Activated naive CD4-positive, alpha-beta T cell treated with Interleukin-2 at 50 U/mL for 16 hours (primary cell): ENCODE data around the gene LMAN2L.

Source experiments
- DNase-seq: peaks from one replicate; pipeline ENCODE4 v3.0.0-alpha.2; 2020

The LMAN2L gene

DNA sequence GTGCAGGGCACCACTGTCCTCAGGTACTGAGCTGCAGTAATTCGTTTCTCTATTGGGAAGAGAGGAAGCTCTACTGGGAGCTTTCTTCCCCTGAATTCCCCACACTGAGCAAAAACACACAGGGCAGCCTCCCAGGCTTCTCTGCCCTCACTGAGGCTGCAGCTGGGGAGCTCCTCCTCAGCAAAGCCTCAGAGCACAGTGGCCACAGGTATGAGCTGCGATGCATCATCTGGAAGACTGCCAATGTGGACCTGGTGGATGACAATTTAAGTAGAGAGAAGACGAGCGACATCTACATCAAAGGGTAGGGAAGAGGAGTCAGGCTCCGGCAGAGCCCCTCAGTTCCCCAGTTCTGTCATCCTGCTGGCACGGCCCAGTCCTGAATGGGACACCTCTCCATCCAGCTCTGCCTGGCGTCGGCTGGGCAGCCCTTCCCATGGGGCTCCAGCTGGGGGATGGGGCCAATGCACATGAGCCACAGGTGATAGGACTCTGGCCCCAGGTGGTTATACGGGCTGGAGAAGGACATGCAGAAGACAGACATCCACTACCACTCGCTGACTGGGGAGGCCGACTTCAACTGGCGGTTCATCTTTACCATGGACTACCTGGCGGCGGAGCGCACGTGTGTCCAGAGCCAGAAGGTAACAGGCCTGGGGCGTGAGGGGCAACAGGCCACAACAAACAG is 37.6 kb downstream of the LMAN2L start:
- no peak for DNase-seq

DNA sequence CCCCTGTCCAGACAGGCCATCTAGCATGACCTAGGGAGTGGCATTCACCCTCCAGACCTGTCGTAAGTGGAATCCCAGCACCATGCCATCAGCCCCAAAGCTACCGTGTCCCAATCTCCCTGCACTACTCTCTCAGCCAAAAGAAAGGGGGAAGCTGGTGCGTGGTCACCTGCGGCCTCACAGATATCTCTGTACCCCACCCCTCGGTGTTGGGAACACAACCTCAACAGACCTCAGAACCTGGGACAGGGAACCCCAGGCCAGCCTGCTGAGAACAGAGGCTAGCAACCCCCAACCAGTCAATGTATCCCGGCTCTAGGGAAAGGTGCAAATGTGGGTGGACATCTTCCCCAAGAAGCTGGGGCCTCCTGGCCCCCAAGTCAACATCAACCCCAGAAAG is 38.2 kb downstream of the LMAN2L start:
- DNase-seq = no peak

DNA sequence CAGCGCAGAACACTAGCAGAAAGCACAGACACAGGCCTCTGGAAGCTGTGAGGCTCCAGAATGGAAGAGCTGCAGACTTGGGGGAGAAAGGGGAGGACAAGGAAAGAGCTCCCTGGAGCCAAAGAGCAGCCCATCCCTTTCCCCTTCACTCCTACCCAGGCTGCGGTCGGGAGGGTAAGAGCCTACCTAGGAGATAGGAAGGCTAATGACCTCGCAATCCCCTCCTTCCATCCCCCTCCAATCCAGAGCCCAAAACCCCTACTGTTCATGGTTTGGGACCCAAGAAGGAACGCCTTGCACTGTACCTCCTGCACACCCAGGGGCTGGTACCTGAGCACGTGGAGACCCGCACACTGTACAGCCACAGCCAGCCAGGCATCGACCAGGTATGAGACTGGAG is 39.8 kb downstream of the LMAN2L start:
- DNase-seq = no peak

DNA sequence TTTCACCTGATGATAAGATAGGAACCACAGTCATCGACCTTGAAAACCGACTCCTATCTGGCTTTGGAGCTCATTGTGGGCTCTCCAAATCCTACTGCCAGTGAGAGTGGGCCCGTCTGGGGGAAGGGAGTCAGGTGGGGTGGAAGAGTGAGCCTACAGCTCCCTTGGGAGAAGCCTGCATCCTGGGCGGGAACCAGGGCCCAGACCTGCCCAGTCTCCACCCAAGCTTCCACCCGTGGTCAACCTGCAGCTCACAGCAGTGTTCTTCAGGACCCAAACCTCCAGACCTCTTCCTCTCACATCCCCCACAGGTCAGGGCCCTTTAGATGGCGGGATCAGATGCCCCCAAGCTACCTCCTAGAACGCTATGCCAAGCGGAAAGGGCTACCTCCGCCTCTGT is 40.2 kb downstream of the LMAN2L start:
- DNase-seq = no peak

DNA sequence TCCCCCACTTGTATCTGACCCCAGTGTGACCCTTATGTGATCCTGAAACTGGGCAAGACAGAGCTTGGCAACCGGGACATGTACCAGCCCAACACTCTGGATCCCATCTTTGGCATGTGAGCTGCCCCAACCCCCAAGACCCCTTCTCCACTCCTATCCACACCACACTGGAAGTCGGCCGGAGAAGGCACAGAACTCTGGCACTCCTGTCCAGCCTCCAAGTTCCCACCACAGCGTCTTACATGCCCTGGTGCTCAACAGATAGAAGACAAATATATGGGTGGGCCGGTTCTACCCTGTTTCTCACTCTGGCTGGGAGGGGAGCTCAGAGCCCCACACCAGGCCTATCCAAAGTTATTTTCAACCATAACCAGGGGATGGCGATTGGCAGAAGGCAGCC is 40.8 kb downstream of the LMAN2L start:
- no peak for DNase-seq

GRCh38 chr2:96698221-96698861 is 41.5 kb downstream of the LMAN2L start:
- DNase-seq = no peak

- DNase-seq = no peak
These were observed 42.4 kb downstream of the LMAN2L start for GRCh38 chr2:96697476-96697875.

GRCh38 chr2:96695602-96696001 is 44.3 kb downstream of the LMAN2L start:
- DNase-seq = no peak

DNA sequence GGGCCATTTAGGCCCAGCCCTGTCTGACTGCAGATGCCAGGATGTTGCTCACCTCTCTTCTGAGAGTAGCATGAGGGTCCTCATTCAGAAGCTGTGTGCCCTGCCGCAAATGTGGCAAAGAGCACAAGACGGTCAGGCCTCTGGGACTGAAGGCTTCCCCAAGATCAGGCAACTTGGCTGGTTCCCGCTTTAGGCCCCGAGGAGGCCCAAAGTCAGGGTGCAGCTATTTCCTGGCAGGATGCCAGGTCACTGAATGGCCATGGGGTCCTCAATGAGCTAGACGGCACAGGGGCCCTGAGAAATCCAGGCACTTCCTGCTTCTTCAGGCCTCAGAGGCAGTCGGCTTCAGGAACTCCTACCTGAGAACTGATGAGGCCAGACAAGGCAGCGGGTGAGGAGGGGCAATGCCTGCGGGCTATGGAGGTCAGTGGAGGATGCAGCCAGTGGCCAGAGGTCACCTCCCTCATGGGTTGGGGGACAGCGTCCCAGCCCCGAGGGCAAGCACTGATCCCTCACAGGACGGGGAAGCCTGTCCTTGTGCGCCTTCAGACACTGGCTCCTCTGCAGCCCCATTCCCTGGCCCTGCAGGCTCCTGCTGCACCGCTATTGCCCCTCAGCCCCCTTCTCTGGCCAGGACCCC is 44.9 kb downstream of the LMAN2L start:
- no peak for DNase-seq

DNA sequence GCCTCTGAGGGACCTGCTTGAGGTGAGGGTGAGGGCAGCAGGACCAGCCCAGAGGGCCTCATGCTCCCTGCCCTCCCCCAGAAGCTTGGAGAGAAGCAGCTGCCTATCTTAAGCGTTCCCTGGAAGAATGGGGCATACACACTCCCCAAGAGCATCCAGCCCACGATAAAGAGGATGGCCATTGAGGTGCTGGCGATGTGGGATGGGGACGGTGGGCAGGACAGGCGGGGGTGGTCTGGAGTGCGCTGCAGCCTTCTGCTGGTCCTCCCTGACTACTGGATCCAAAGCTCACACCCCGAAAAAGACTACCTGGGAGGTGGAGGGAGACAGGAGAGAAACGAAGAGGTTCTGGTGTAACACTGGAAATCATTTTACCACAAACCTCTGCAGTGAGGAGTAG is 45.6 kb downstream of the LMAN2L start:
- no peak for DNase-seq

DNA sequence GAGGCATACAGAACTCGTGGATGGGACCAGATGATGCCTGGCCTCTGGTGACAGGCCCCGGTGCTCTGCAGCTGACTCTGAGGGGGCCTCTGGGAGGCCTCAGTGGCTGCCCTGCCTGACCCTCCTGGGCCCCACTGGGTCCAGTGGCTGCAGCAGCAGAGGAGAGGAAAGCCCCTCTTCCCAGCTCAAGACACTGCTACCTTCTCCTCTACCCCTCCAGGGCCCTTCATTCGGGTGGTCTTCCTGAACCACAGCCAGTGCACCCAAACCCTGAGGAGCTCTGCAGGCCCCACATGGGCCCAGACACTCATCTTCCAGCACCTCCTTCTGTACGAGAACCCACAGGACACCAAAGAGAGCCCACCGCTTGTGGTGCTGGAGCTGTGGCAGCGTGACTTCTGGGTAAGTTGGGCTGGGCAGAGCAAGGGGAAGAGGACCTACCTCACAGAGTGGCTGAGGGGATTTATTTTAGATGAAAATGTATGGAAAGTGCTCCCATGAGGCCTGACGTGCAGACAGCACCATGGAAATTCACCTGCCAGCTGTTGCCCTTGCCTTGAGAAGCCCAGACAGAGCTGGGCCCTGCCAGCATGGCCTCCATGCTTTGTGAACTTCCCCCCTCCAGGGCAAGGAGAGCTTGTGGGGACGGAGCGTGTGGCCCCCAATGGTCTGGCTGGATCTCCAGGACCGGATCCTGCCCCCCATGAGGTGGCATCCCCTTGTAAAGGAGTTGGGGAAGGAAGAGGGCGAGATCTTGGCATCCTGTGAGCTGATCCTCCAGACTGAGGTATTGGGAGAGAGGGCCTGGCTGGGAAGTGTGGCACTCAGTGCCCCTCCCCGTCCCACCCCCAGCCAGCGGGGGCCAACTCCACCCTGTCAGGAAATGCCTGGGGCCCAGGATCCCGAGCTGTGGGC is 46.3 kb downstream of the LMAN2L start:
- no peak for DNase-seq

GRCh38 chr2:96692094-96692971 is 47.5 kb downstream of the LMAN2L start:
- DNase-seq = no peak

GRCh38 chr2:96691022-96691612 is 48.7 kb downstream of the LMAN2L start:
- DNase-seq = no peak

GRCh38 chr2:96690306-96691021 is 49.4 kb downstream of the LMAN2L start:
- DNase-seq = no peak

DNA sequence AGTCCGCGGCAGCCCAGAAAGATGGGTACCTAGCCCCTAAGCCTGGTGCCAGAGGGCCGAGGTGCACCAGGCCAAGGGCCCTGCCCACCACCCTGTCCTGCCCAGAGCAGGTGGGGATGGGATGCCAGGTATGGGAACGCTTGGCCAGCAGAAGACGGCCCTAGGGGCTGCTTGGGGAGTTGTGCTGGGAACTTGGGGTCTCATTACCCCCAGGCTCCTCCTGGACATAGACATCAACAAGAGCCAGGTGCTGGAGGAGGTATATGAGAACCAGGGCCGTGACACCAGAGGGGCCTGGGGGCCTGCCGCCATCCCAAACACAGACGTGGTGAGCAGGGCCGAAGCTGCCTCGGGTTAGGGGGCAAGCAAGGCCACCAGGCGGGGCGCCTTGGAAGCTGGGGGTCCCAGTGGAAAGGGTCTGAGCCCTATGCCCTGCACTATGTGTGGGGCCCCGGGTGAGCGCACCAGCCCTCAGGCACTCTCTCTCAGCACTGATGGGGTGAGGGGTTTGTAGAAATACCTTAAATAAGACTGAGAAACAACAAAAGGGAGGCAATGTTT is 50.4 kb downstream of the LMAN2L start:
- no peak for DNase-seq

DNA sequence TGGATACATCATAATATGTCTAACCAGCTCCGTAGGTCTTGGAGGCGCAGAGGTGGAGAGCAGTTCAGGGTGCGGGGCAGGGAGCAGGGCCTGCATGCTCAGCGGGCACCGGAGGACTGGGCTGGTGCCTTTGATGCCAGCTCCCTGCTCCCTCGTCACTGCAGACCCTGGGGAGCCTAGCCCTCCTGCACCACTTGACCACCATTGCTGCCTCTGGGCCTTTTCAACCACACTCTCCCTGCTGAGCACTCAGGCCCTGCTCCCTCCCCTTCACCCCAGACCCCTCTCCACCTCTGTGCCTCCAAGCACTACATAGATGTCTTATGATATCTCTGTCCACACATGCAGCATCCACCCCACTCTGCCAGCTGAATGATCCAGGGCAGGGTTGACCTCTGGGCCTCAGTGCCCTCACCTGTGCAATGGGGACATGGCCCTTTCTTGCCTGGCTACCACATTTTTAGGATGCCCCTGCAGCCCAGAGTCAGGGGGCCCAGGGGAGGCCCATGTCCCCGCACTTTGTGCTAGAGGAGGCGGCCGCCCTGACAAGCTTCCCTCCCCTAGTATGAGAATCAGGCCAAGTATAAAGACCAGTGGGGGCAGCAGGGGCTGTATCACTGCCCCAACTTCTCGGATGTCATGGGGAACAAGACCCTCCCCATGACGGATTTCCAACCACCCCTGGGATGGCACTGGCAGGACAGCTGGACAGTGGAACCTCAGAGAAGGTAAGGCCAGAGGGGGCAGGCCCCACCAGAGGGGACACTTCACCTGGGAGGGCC is 51.0 kb downstream of the LMAN2L start:
- no peak for DNase-seq

DNA sequence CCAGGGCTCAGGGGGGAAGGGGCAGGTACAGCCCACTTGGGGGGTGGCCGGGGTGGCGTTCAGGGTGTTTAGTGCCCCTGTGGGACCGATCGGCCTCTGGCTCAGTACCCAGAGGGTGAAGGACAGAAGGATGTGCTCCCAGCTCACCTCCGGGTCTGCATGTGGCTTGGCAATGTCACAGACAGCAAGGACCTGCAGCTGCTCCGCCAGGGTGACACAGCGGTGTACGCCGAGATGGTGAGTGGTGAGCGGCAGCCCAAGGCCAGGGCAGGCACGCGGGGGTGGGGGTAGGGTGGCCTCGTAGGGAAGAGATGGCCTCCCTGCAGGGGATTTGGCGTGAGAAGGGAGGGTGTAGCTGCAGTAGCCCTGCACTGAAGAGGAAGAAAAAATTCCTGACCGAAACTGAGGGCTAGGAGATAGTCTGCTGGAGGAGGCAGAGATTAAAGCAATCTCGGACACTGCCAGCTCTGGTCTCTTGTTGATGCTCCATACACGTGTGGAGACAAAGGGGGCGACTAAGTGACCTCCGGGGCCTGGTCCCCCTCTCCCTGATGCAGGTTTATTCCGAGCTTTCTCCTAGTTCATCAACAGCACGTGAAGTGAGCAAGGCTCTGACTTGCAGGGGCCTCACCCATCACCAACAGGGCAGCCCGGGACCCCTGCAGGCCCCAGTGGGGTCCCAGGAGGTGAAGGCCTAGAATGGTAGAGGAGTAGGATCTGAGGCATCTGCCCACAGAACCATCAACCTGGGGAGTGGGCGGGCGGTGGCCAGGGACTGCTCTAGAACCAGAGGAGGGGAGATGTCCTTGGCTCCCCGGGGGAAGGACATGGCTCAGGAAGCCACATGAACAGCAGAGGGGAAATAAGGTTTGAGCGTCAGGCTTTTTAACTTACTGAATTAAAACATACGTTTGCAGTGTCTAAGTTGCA is 51.9 kb downstream of the LMAN2L start:
- DNase-seq = no peak

DNA sequence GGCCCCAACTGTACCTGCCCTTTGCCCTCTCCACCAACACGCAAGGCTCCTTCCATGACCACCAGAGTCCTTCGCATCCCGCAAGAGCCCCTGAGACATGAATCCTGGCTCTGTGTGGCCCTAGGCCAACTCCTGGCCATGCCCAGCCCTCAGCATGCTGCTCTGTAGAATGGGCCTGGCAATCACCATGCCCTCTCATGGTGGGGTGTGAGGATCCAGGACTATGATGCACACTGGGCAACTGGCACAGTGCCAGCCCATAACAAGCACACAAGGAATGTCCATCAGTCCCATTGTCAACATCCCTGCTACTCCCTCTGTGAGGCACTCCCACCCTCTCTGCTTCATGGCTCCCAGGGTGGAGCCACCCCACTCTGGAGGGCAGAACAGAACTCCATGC is 52.6 kb downstream of the LMAN2L start:
- DNase-seq = no peak
